Measurements from ENCODE around the gene SLC16A12. TPM values are rescaled to one million over a fixed set of nuclear protein-coding genes. Genes with fewer than 3 reads are reported as not detected.

SLC16A12 gene
- total and polyA plus RNA-seq, 12 donors: 1.8 to 3.6 (median 2.7) TPM

DNA sequence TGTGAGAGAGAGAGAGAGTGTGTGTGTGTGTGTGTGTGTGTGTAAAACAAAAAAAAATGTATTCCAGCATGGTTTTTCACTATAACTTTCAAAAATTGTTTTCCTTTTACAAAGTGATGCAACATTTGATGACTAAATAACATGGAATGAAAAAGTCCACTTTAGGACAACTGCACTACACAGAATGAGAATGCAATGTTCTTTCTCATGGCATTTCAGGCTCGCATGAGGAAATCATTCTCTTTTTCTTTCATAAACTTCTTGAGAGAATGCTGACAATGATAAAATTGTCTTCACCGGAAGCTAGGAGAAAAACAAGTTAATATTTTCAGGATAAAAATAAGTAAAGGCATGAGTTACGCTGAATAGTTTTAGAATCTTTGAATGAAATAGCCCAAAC lies 53.7 kb downstream of the SLC16A12 start:
- no peak for DNase-seq
- H3K4me3 ChIP-seq: no peak overlapping the region
- intact Hi-C loops (cut with DNase I): loop anchor here in 2 of 10 donors (5.0 kb wide), 2 partner anchors 36 to 49 kb away; no protein-coding TSS in a partner anchor
- H3K27me3 ChIP-seq: no peaks in the 10 kb centered on the region
- WGBS, 2 donors: 45 to 49% methylated on average over 3 of the region's 3 CpGs
- peak in 7 of 8 donors; percentile 30 to 75 (median 66) for ATAC-seq
- H3K36me3 ChIP-seq: no peaks in the 10 kb centered on the region
- peak overlapping the region; percentile 19 to 86 (median 78) for H3K27ac ChIP-seq
- peaks cover 18 to 69% (median 45%) of the 10 kb centered on the region in 9 donors for H3K4me1 ChIP-seq
- TF ChIP-seq, protein P1, sequence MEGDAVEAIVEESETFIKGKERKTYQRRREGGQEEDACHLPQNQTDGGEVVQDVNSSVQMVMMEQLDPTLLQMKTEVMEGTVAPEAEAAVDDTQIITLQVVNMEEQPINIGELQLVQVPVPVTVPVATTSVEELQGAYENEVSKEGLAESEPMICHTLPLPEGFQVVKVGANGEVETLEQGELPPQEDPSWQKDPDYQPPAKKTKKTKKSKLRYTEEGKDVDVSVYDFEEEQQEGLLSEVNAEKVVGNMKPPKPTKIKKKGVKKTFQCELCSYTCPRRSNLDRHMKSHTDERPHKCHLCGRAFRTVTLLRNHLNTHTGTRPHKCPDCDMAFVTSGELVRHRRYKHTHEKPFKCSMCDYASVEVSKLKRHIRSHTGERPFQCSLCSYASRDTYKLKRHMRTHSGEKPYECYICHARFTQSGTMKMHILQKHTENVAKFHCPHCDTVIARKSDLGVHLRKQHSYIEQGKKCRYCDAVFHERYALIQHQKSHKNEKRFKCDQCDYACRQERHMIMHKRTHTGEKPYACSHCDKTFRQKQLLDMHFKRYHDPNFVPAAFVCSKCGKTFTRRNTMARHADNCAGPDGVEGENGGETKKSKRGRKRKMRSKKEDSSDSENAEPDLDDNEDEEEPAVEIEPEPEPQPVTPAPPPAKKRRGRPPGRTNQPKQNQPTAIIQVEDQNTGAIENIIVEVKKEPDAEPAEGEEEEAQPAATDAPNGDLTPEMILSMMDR (IDR thresholded peaks at IDR 0.05): no peak
- H3K9me3 ChIP-seq: peaks cover 0 to 5% (median 0%) of the 10 kb centered on the region in 11 donors

DNA sequence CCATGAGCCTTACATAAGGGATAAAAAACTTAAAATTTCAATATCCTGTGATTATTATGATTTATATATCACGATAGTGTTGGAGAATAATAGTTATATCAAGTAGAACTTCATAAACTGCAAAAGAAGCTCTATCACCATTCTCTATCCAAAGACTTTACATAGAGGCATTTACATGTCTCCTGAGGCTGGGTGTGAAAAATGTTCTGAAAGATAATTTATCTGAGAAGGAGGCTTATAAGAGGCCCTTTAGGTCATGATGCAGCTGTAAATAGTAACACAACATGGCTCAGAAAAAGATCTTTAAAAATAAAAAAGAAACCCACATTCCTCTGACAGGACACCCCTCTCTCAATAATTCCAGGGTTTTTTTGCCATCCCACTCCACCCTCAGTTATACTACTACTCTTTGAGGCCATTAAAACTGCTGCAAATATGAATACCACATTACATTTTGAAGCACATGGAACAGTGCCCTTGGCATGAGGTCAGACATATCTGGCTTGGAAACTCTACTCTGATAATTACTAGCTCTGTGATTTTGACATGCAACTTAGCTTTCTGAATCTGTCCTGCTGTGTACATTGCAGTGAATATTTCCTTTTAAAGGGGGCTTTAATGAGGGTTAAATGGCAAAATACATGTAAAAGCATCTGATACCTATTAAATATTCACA lies 55.5 kb downstream of the SLC16A12 start:
- DNase-seq: peak in 1 of 2 donors; percentile 24
- intact Hi-C loops (cut with DNase I): loop anchor here in 5 of 10 donors (5.0 to 10.0 kb wide), 5 partner anchors 37 to 75 kb away; no protein-coding TSS in a partner anchor
- Histone ChIP-seq H3K9me3 (peaks cover 0 to 5% (median 0%) of the 10 kb centered on the region in 11 donors), H3K36me3 (no peaks in the 10 kb centered on the region), H3K4me1 (peaks cover 18 to 87% (median 61%) of the 10 kb centered on the region in 9 donors), H3K27me3 (no peaks in the 10 kb centered on the region), H3K27ac (peak overlapping the region; percentile 62 to 86 (median 77)), H3K4me3 (no peak overlapping the region)
- TF ChIP-seq, protein P1 (IDR thresholded peaks at IDR 0.05): no peak
- peak in 4 of 8 donors; percentile 25 to 54 (median 44) for ATAC-seq
- 50 to 55% methylated on average over 1 of the region's 1 CpG for WGBS, 2 donors

DNA sequence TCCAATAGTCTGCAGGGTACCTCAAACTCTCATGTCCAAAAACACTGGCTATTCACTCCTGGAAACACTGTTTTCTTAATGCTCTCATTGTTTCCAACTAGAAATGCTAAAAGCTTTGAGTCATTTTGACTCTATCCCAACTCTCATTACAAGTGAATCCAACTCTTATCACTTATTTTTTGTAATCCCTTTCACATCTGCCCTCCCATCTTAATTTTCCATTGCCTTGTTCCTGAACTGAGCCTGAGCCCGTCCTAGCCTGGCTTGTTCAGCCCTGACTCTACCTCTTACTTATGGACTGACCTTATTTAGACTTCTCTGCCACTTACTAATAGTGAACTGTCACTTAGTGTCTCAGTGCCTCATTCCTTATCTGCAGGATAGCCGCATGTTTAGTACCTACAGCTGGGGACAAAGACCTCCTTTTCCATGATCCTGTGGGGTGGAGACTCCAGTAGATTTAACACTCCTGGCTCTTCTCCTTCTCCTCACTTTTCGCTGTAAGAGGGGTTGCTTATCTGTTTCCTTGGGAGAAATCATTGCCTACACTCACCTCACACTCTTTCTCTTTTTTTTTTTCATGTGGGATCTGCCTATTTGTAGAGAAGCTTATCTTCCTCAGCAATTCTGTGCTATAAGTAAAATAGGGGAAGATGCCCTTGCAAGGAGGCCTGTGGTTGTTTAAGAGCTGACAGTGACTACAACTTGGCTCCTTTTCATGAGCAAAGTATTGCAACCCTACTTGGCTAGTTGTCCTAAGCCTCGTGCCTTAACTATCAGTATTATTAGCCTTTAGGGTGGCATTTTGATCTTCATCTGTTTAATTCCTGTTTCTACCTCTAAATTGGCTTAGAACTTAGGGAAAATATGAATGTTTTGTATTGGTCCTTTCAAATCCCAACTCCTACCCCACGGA lies 56.4 kb downstream of the SLC16A12 start:
- H3K36me3 ChIP-seq: no peaks in the 10 kb centered on the region
- H3K4me3 ChIP-seq: no peak overlapping the region
- peaks cover 0 to 5% (median 0%) of the 10 kb centered on the region in 11 donors for H3K9me3 ChIP-seq
- TF ChIP-seq, protein P1 (IDR thresholded peaks at IDR 0.05): no peak
- WGBS, 2 donors: 35 to 45% methylated on average over 5 of the region's 5 CpGs
- H3K27ac ChIP-seq: peak overlapping the region; percentile 62 to 86 (median 77)
- intact Hi-C loops (cut with DNase I): loop anchor here in 4 of 10 donors (5.0 to 10.0 kb wide), 4 partner anchors 38 to 76 kb away; no protein-coding TSS in a partner anchor
- H3K4me1 ChIP-seq: peaks cover 18 to 96% (median 67%) of the 10 kb centered on the region in 9 donors
- ATAC-seq (peak in 6 of 8 donors; percentile 20 to 50 (median 35)), DNase-seq (no peak)
- no peaks in the 10 kb centered on the region for H3K27me3 ChIP-seq
